ENCODE measurements around the gene TOM1. TPM values are rescaled to one million over a fixed set of nuclear protein-coding genes. Genes with fewer than 3 reads are reported as not detected.
A peak's percentile ranks its signal among the peaks of the same experiment; 100 is the strongest.

The TOM1 gene
- polyA plus RNA-seq, 3 donors, result 39.9 to 44.9 (median 43.6) TPM

DNA sequence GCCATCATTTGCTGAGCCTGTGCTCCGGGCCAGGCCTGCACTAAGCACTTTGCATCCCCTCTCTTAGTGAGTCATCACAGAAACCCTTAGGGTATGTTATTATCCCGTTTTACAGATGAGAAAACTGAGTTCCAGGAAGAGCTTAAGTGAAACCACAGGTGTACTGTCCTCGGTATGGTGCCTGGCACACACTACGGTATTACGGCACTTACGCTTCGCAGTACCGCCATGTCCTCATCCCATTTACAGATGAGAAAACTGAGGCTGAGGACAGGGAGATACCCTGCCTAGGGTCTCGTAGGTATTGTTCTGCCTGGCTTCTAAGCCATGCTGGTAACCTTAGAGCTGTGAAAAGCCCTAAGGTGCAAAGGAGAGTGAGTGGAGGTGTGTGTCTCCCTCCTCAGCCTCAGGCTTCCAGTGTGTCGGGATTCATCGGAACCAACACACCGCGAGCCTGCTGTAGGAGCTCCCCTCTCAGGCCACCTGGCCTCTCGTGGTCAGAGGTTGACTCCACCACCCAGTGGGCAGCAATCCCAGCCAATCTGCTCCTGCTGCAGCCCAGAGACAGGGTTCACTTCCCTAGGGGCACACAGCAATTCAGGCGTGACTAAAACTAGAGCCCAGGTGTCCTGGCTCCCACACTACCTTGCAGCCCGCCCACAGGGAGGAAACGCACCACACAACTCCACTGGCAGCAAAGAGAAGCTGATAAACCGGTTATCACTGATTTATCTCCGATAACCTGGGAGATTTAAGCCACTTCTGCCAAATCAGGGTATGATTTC lies 41.6 kb downstream of the TOM1 start:
- no peak for DNase-seq

DNA sequence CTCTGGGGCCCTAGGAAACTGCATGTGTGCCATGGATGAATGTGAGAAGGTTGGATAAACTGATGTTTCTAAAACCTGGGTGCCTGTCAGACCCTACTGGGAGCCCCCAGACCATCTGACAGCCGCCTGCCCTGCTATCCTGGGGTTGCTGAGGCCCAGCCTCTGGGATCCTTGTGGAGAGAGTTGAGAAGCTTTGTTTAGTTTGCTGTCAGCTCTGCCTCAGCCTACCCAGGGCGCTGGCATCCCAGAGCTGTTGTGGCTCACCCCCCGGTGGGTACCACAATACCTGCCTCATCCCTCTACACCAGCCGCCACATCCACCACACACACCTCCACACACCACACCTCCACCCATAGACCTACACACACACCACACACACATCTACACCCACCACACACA lies 42.7 kb downstream of the TOM1 start:
- no peak for DNase-seq

DNA sequence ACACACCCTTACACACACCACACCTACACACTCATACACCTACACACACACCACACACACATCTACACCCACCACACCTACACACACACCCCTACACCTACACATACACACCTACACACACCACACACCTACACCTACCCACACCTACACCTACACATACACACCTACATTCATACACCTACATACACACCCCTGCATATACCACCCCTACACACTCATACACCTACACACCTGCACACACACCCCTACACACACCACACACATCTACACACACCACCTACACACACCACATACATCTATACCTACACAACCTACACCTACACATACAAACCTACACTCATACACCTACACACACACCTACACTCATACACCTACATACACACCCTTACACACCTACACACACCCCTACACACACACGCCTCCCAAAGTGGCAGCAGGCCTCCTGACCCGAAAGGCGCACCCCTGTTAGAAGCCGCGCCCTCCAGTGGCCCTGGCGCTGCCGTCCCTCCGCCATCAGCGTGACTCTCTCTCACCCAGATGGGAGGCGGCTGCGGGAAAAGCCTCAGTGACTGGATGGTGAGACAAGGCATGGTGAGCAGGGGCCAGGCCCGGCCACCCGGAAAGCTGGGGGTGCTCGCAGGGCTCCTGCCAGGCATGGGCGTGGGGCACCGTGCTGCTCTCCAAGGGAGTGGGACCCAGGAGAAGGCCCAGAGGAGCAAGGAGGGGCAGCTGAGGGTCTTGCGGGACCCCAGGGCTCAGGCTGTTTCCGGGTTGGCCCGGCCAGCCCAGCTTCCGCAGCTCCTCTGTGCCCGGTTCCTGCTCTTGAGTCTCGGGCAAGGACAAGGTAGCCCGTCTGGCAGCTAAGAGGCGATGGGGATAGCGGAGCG lies 44.2 kb downstream of the TOM1 start:
- DNase-seq, result no peak

- DNase-seq, result no peak
Measured at GRCh38 chr22:35344956-35345690, 45.4 kb downstream of the TOM1 start.

- no peak for DNase-seq
Measured at GRCh38 chr22:35345808-35346505, 46.3 kb downstream of the TOM1 start.

DNA sequence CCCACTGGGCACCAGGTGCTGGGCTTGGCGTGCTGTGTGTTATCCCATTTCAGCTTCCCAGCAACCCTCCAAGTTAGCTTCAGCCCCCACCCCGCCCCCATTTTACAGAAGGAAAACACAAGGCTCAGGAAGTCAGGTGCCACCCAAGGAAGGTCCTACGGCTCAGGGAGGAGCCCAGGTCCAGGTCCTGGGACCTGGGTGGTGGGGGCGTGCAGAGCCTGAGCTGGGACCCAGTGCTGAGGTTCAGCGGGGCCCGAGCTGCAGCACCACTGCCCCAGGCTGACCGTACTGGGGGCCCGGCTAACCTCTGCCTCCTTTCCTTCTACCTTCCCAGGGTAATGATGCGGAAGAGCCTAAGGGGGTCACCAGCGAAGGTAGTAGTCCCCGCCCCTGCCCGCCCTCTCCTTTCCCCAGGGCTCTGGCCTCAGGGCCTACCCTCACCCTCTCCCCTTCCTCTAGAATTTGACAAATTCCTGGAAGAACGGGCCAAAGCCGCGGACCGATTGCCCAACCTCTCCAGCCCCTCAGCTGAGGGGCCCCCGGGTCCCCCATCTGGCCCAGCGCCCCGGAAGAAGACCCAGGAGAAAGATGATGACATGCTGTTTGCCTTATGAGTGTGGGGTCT lies 47.0 kb downstream of the TOM1 start:
- no peak for DNase-seq

- no peak for DNase-seq
Measured at GRCh38 chr22:35347462-35347861, 47.8 kb downstream of the TOM1 start.

DNA sequence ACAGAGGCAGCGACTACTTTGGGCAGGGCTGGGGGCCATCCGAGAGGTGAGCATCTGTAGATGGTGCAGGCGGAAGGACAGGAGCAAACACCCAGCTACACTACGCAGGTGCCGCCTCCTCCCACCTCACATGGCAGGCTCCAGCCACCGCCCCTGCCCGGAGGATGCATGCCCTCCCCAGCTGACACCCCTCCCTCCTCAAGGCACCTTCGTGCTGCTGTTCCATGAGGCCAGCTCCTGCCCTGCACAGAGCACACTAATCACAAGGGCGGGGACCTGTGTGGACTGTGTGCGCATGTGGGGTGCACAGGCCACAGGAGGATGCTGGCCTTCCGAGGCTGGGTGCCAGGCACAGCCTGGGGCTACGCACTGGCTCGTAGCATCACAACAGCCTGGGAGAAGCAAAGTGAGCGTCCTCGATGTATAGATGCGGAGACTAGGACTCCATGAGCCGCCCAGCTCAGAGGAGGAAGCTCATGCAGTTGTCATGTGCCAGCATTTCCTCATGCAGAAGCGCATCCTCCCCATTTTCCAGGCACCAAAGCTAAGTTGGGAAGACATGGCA lies 48.4 kb downstream of the TOM1 start:
- no peak for DNase-seq

DNA sequence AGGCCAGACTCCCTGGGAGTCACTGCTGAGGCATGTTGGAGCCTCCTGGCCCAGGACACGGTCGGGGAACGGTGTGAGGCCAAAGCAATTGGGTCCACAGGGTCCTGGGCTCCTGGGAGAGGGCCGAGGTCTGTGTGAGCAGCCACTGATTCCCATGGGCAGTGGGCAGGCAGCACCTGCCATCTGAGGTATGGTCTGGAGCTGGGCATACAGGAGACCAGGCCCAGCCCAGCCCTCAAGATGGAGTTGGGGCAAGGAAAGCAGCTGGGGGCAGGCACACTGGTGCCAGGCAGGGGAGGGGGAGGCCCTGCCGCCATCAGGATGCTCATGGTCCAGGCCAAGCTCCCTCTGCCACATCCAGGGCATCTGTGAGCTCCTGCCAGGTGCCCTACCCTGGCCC lies 49.0 kb downstream of the TOM1 start:
- no peak for DNase-seq

DNA sequence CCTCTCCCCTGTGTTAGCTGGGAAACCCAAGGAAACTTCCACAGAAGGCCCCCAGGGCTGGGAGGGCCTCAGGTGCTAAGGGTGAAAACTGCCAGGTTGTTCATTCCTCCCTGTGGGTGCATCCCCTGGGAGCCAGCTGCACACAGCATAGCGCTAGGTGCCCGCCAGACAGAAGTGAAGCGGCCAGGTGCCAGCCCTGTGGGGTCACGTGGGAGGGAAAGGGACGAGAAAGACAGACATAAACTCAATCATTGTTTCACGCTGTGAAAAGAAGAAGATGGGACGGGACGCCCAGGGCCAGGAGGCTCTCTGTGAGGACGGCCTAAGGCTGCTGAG lies 49.6 kb downstream of the TOM1 start:
- DNase-seq, result no peak

- DNase-seq, result no peak
Measured at GRCh38 chr22:35349704-35350538, 50.2 kb downstream of the TOM1 start.

- peak; percentile 89 for DNase-seq
Measured at GRCh38 chr22:35350539-35351503, 51.1 kb downstream of the TOM1 start.

DNA sequence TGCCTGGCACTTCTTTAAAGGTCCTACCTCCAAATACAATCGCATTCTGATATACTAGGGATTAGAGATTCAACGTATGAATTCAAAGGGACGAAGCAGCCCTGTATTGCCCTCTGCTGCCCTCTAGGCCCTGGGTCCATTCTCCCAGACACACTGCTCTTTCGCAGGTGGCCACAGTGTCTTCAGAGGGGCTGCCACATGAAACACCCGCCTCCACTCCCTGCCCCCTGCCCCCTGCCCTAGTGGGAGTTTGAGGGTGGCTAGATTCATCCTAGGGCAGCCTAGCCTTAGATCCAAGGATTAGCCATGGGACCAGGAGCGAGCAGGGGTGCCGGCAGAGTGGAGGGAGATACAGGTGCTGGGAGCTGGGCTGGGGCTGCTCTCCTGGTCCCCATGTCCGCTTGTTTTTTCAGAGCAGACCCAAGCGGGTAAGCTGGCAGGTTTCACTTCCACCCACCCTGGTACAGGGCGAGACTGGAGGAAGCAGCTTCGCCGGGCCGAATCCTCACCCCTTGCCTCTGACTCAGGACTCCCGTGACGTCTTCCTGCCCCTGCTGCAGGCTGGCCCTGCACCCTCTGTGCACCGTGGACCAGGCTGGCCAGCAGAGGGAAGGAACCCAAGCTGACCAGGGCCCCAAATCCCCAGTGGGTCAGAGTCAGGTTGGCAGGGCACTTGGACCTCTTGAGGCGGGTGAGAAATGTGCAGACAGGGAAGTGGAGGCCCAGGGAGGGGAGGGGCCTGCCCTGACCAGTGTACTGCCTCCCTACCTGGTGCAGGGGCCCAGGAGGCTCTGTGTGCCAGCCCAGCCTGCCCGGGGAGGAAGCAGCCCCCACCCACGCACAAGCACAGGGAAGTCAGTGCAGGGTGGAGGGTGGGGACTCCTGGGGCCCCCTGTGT lies 52.8 kb downstream of the TOM1 start:
- DNase-seq, result no peak

DNA sequence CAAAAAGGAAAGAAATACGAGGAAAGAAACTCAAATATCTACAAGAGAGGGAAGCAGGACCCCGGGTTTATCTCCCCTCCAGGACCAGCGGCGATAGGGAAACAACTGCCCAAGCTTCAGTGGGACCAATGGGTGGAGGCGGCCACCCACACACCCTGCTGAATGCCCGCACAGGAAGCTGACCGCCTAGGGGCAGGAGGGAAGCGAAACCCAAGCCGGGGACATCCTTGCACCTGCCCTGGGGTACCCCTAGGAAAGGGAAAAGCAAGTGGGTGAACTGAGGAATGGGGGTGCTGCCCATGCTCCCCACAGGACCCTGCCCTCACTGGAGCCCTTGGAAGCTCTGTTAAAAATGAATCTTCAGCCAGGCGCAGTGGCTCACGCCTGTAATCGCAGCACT lies 53.6 kb downstream of the TOM1 start:
- no peak for DNase-seq

- DNase-seq, result no peak
Measured at GRCh38 chr22:35354068-35354467, 54.4 kb downstream of the TOM1 start.

GRCh38 chr22:35357883-35358621 lies 58.4 kb downstream of the TOM1 start:
- DNase-seq, result no peak

Measured in renal pelvis (tissue), 4 donors.